ENCODE results near the gene CNN2. TPM values are rescaled to one million over a fixed set of nuclear protein-coding genes. Genes with fewer than 3 reads are reported as not detected.

Gene CNN2
- total and polyA plus RNA-seq, 2 of the 8 experiments (the other 6 are each of a cell fraction or from before 2014, with no cell fraction given): 189 to 551 TPM

- TF ChIP-seq CHD1 (IDR thresholded peaks at IDR 0.05; ENCODE audit: low read depth, low read length) (no peak), MAX (IDR thresholded peaks at IDR 0.05) (no peak), ZNF274 (IDR thresholded peaks at IDR 0.05; ENCODE audit: borderline replicate concordance, extremely low read depth, low read length) (no peak), ASH2L (IDR thresholded peaks at IDR 0.05; ENCODE audit: low read length) (no peak), KDM5A (IDR thresholded peaks at IDR 0.05; ENCODE audit: low read length) (no peak), POLR2AphosphoS5 (IDR thresholded peaks at IDR 0.05; ENCODE audit: low read depth, low read length) (no peak), JUN (IDR thresholded peaks at IDR 0.05; ENCODE audit: low read depth, low read length) (no peak), HDAC2 (IDR thresholded peaks at IDR 0.05; ENCODE audit: borderline replicate concordance in 1 of 2, low read depth in 2 of 2, low read length in 2 of 2) (no peak), EP300 (IDR thresholded peaks at IDR 0.05; ENCODE audit: borderline replicate concordance in 1 of 2, low read depth in 2 of 2, low read length in 2 of 2) (no peak), E2F6 (IDR thresholded peaks at IDR 0.05) (no peak), BCL11A (IDR thresholded peaks at IDR 0.05; ENCODE audit: low read depth in 2 of 2, low read length in 2 of 2) (no peak)
- Histone ChIP-seq H3K4me3 (ENCODE audit: extremely low read depth in 1 of 4, insufficient read depth in 2 of 4, low read depth in 3 of 4, low read length in 4 of 4) (no peak overlapping the region), H3K4me2 (ENCODE audit: insufficient read depth in 1 of 2, low read depth in 2 of 2, low read length in 2 of 2) (no peak overlapping the region), H4K91ac (replicated peaks; ENCODE audit: insufficient read length, low read length) (no peak overlapping the region), H3K56ac (replicated peaks; ENCODE audit: insufficient read length, low read depth, low read length) (no peak overlapping the region), H4K5ac (ENCODE audit: insufficient read length, low read depth, low read length) (no peak overlapping the region), H3K9ac (replicated peaks in 1 of 4; ENCODE audit: extremely low read depth in 1 of 4, low read depth in 3 of 4, low read length in 3 of 4) (no peak overlapping the region), H3K27ac (ENCODE audit: low read depth, low read length) (no peak overlapping the region), H4K8ac (ENCODE audit: extremely low read depth, insufficient read depth, low read length) (no peak overlapping the region), H3K79me2 (ENCODE audit: control insufficient read depth in 1 of 2, insufficient read depth in 2 of 2, low read length in 2 of 2) (no peaks in the 10 kb centered on the region), H3K79me1 (ENCODE audit: low read depth, low read length) (no peaks in the 10 kb centered on the region), H2BK15ac (ENCODE audit: low read length) (no peak overlapping the region), H2AK5ac (ENCODE audit: low read depth, low read length) (no peak overlapping the region), H3K27me3 (replicated peaks in 1 of 4; ENCODE audit: control insufficient read depth in 3 of 4, extremely low read depth in 1 of 4, insufficient read depth in 3 of 4, low read length in 3 of 4) (no peaks in the 10 kb centered on the region; a peak in 1 of 7 replicates), H4K20me1 (replicated peaks in 1 of 2; ENCODE audit: control insufficient read depth in 1 of 2, insufficient read depth in 2 of 2, low read length in 2 of 2) (no peaks in the 10 kb centered on the region), H3K23me2 (ENCODE audit: low read depth, low read length) (peaks cover 3% of the 10 kb centered on the region; the same call in 1 of the 2 replicates), H3K18ac (ENCODE audit: extremely low read depth, low read length) (no peak overlapping the region), H3K4ac (replicated peaks; ENCODE audit: insufficient read length, low read depth, low read length) (no peak overlapping the region), H3K14ac (ENCODE audit: insufficient read length) (no peak overlapping the region), H3K23ac (ENCODE audit: insufficient read length) (no peak overlapping the region), H3K9me3 (ENCODE audit: insufficient read depth in 2 of 2, low read depth in 1 of 2, low read length in 1 of 2) (peaks cover 19 to 41% of the 10 kb centered on the region in 2 experiments), H2BK12ac (ENCODE audit: low read depth, low read length) (no peak overlapping the region), H2BK5ac (ENCODE audit: low read depth, low read length) (no peak overlapping the region), H2BK20ac (ENCODE audit: low read length) (no peak overlapping the region), H3K36me3 (ENCODE audit: control insufficient read depth in 2 of 4, insufficient read depth in 4 of 4, low read length in 3 of 4) (peaks cover 0 to 31% (median 8%) of the 10 kb centered on the region in 4 experiments; a peak in 6 of 8 replicates), H2AFZ (ENCODE audit: low read length) (no peak overlapping the region), H2BK120ac (replicated peaks; ENCODE audit: low read depth, low read length) (no peak overlapping the region), H3K4me1 (replicated peaks in 1 of 4; ENCODE audit: control insufficient read depth in 3 of 4, insufficient read depth in 4 of 4, low read length in 3 of 4) (no peaks in the 10 kb centered on the region)
- WGBS, 2 experiments (ENCODE audit: extremely low coverage in 1 of 2, insufficient coverage in 1 of 2, insufficient read length in 1 of 2, insufficient replicate concordance in 2 of 2, low coverage in 1 of 2, low lambda C conversion rate in 2 of 2, missing lambda C conversion rate in 1 of 2): 86% methylated on average over 2 of the region's 5 CpGs; no CpG with 5 or more reads in 1 of the 2 experiments
- FAIRE-seq (no peak), DNase-seq (ENCODE audit: low read depth in 1 of 2, low spot score in 2 of 2) (no peak)
- ChIA-PET CTCF (ENCODE audit: partially characterized antibody) (no interaction called here), POLR2A (ENCODE audit: partially characterized antibody) (interaction anchor here (1.1 to 1.5 kb wide), 5 partner anchors 8 to 36 kb away, joined by 3 to 4 read pairs (median 3); no protein-coding TSS in a partner anchor)
These were observed 26.1 kb downstream of the CNN2 start for GRCh38 chr19:1052349-1052975.

Measured in H1 (cell line).